Naive thymus-derived CD4-positive, alpha-beta T cell (primary cell): ENCODE results near the gene SEMA6A. TPM values are rescaled to one million over a fixed set of nuclear protein-coding genes. Genes with fewer than 3 reads are reported as not detected.

Experiments
- ATAC-seq: fragments of 150-1000 bp; cut with Tn5 transposase; 2 replicates; pipeline ENCODE4 v1.10.0; 2021; ENCODE audit warnings: mild to moderate bottlenecking, moderate library complexity
- CTCF ChIA-PET: fragments of 350-600 bp; sonication (Branson Sonifier 250); formaldehyde crosslinking; loops from one replicate; lab custom pipeline; 2021; ENCODE audit warnings: antibody characterized with exemption; lab: Charles Lee
- POLR2A ChIA-PET: fragments of 350-600 bp; sonication (Branson Sonifier 250); formaldehyde crosslinking; loops from one replicate; lab custom pipeline; 2021; ENCODE audit warnings: antibody characterized with exemption, inconsistent platforms; lab: Charles Lee
- DNase-seq, 9 donors: peaks; one replicate each; pipeline versions ENCODE4 v3.0.0 to v3.0.0-alpha.2; 2020 to 2022; ENCODE audit warnings: mixed read lengths in 1 of 9
- H3K27ac ChIP-seq: one replicate; pipeline ENCODE4 v1.7.0; 2013; ENCODE audit warnings: mild to moderate bottlenecking, low read depth, low read length, moderate library complexity
- H3K27me3 ChIP-seq, 2 donors: one replicate each; pipeline ENCODE4 v1.7.0; 2013; ENCODE audit warnings: low read length in 2 of 2, mild to moderate bottlenecking in 2 of 2, moderate library complexity in 2 of 2; ENCODE audit not compliant: control insufficient read depth in 2 of 2, insufficient read depth in 2 of 2
- H3K36me3 ChIP-seq, 3 experiments: 1 replicate in 2 of 3; 2 replicates in 1 of 3; pipeline ENCODE4 v1.7.0; 2013; ENCODE audit warnings: low read length in 3 of 3, mild to moderate bottlenecking in 3 of 3, moderate library complexity in 1 of 3; ENCODE audit not compliant: insufficient read depth in 3 of 3, control insufficient read depth in 2 of 3
- H3K4me1 ChIP-seq, 2 donors: one replicate each; pipeline ENCODE4 v1.7.0; 2013; ENCODE audit warnings: low read length in 2 of 2, mild to moderate bottlenecking in 2 of 2, moderate library complexity in 1 of 2; ENCODE audit not compliant: control insufficient read depth in 2 of 2, insufficient read depth in 2 of 2
- H3K4me3 ChIP-seq: 2 replicates; pipeline ENCODE4 v1.7.0; 2013; ENCODE audit warnings: mild to moderate bottlenecking, low read length
- H3K9me3 ChIP-seq, 3 experiments: 1 replicate in 2 of 3; 2 replicates in 1 of 3; pipeline ENCODE4 v1.7.0; 2013; ENCODE audit warnings: low read length in 3 of 3; ENCODE audit not compliant: control insufficient read depth in 2 of 3
- H3K27ac Mint-ChIP-seq, 9 donors: one replicate each; pipeline ENCODE4 v1.8.0; 2020 to 2022; ENCODE audit warnings: mixed read lengths in 9 of 9, mild to moderate bottlenecking in 8 of 9, moderate library complexity in 5 of 9, inconsistent platforms in 2 of 9
- H3K27me3 Mint-ChIP-seq, 5 donors: one replicate each; pipeline ENCODE4 v1.8.0; 2021 to 2022; ENCODE audit warnings: mixed read lengths in 5 of 5, mild to moderate bottlenecking in 1 of 5
- H3K36me3 Mint-ChIP-seq, 5 donors: one replicate each; pipeline ENCODE4 v1.8.0; 2020 to 2022; ENCODE audit warnings: mixed read lengths in 5 of 5, mild to moderate bottlenecking in 3 of 5, inconsistent platforms in 1 of 5
- H3K4me1 Mint-ChIP-seq, 7 donors: one replicate each; pipeline ENCODE4 v1.8.0; 2020 to 2022; ENCODE audit warnings: mixed read lengths in 7 of 7, mild to moderate bottlenecking in 3 of 7, inconsistent platforms in 1 of 7
- H3K4me3 Mint-ChIP-seq, 10 donors: one replicate each; pipeline ENCODE4 v1.8.0; 2020 to 2022; ENCODE audit warnings: mild to moderate bottlenecking in 10 of 10, mixed read lengths in 10 of 10, moderate library complexity in 6 of 10, inconsistent platforms in 2 of 10
- H3K9me3 Mint-ChIP-seq, 11 donors: one replicate each; pipeline ENCODE4 v1.8.0; 2020 to 2022; ENCODE audit warnings: mixed read lengths in 11 of 11, mild to moderate bottlenecking in 4 of 11, inconsistent platforms in 1 of 11, moderate library complexity in 1 of 11
- intact Hi-C, 2 donors: fragments of 100-400 bp; cut with micrococcal nuclease; formaldehyde crosslinking; loops; one replicate each; pipeline ENCODE4 v1.15.1; 2023
- polyA plus RNA-seq, 2 donors: library from polyadenylated mRNA; unstranded; fragments of 300-500 nt; fragmentation: Illumina TruSeq; gene quantifications; one replicate each; pipeline ENCODE4 v1.2.3, GENCODE V29; 2021
- total RNA-seq, 6 experiments: library from RNA in 5 of 6; stranded (reverse) in 5 of 6; gene quantifications; 1 replicate in 5 of 6; 2 replicates in 1 of 6; pipeline ENCODE4 v1.2.3 and lab custom pipeline; 2021 to 2026

SEMA6A gene
- total and polyA plus RNA-seq, 7 experiments from 2014 or later = 0.87 to 1.5 TPM; not detected in 5

- no peaks in the 10 kb centered on the region for H3K4me1 ChIP-seq
These were observed 52.1 kb downstream of the SEMA6A start for GRCh38 chr5:116522356-116523136.

DNA sequence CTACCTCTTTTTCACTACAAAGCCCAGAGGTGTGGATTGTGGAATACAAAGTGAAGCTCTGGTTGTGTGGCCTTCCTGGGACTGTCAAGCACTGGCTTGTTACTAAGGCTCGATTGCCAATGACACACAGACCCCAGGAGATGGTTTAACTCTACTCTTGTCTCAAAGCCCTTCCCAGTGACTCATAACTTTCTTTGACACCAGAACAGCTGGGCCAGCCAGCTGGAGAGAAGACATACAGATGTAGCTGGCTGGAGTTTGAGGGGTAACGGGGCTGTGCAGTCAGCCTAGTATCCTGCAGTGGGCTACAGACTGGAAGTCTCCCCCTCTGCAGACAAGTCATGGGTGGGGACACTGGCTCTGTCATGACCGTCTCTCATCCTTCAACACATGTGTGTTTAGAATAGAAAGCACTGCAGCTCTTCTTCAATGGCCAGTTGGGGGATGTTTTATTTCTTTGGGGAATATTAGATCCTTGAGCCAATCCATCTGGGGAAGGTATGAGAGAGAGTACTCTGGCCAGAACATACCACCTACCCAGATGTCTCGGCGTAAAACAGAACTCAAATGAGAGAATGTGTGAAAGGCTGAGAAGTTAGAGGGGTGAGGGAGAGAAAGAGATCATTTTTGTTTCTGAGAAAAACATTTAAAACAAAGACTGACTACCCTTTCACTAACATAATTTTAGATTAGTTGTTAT lies 53.3 kb downstream of the SEMA6A start:
- H3K36me3 ChIP-seq = no peaks in the 10 kb centered on the region
- no peak overlapping the region for H3K4me3 ChIP-seq
- Mint-ChIP-seq H3K36me3 (peaks cover 0 to 31% (median 8%) of the 10 kb centered on the region in 5 donors), H3K4me3 (no peak overlapping the region), H3K27me3 (no peaks in the 10 kb centered on the region), H3K27ac (no peak overlapping the region), H3K9me3 (no peaks in the 10 kb centered on the region), H3K4me1 (no peaks in the 10 kb centered on the region)
- DNase-seq = no peak
- intact Hi-C loops = no loop called here
- no peak overlapping the region for H3K27ac ChIP-seq
- no peaks in the 10 kb centered on the region for H3K9me3 ChIP-seq
- ATAC-seq = no peak
- CTCF ChIA-PET = no interaction called here
- no peaks in the 10 kb centered on the region for H3K4me1 ChIP-seq
- H3K27me3 ChIP-seq = no peaks in the 10 kb centered on the region
- POLR2A ChIA-PET = no interaction called here

More at GRCh38 chr5:116522356-116523136, 52.1 kb downstream of the SEMA6A start:
- Mint-ChIP-seq H3K4me3 (no peak overlapping the region), H3K27ac (no peak overlapping the region), H3K36me3 (peaks cover 0 to 27% (median 8%) of the 10 kb centered on the region in 5 donors), H3K4me1 (no peaks in the 10 kb centered on the region), H3K9me3 (no peaks in the 10 kb centered on the region), H3K27me3 (no peaks in the 10 kb centered on the region)
- no peak for ATAC-seq
- Histone ChIP-seq H3K36me3 (no peaks in the 10 kb centered on the region), H3K27ac (no peak overlapping the region), H3K9me3 (no peaks in the 10 kb centered on the region), H3K27me3 (no peaks in the 10 kb centered on the region), H3K4me3 (no peak overlapping the region)
- ChIA-PET POLR2A (interaction anchor here (0.6 kb wide), 1 partner anchor 110 kb away, joined by 3 read pairs; no protein-coding TSS in a partner anchor), CTCF (no interaction called here)
- DNase-seq = no peak
- intact Hi-C loops = no loop called here

DNA sequence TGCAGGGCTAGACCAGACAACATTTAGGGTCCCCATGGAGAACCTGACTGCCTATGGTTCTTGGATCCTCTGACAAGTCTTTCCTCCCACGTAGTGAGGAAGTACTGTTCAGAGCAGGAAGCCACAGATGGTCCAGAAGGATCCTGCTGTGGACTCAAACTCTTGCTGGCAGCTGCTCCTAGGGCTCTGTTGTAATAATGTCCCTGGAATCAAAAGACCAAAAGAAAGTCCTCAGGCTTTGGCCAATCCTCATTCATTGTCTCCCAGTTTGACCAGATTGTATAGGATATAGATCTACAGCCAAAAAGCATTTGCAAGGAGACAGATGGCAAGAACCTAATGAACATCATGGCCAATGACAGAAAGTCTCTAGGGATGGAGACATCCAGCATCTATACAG lies 53.9 kb downstream of the SEMA6A start:
- Mint-ChIP-seq H3K4me1 (no peaks in the 10 kb centered on the region), H3K4me3 (no peak overlapping the region), H3K36me3 (peaks cover 0 to 27% (median 8%) of the 10 kb centered on the region in 5 donors), H3K27me3 (no peaks in the 10 kb centered on the region), H3K9me3 (no peaks in the 10 kb centered on the region), H3K27ac (no peak overlapping the region)
- H3K4me1 ChIP-seq = no peaks in the 10 kb centered on the region
- CTCF ChIA-PET = no interaction called here
- H3K36me3 ChIP-seq = no peaks in the 10 kb centered on the region
- H3K4me3 ChIP-seq = no peak overlapping the region
- no peak overlapping the region for H3K27ac ChIP-seq
- ATAC-seq = no peak
- POLR2A ChIA-PET = no interaction called here
- DNase-seq = no peak
- no peaks in the 10 kb centered on the region for H3K9me3 ChIP-seq
- intact Hi-C loops = no loop called here
- H3K27me3 ChIP-seq = no peaks in the 10 kb centered on the region

- peaks cover 0 to 34% (median 13%) of the 10 kb centered on the region in 5 donors for H3K36me3 Mint-ChIP-seq
- no peak overlapping the region for H3K27ac Mint-ChIP-seq
- Histone ChIP-seq H3K9me3 (no peaks in the 10 kb centered on the region), H3K4me3 (no peak overlapping the region), H3K4me1 (no peaks in the 10 kb centered on the region), H3K27ac (no peak overlapping the region), H3K27me3 (no peaks in the 10 kb centered on the region), H3K36me3 (no peaks in the 10 kb centered on the region)
- peaks cover 0 to 5% (median 0%) of the 10 kb centered on the region in 11 donors for H3K9me3 Mint-ChIP-seq
- DNase-seq = no peak
- ChIA-PET CTCF (no interaction called here), POLR2A (no interaction called here)
- intact Hi-C loops = no loop called here
- H3K4me1 Mint-ChIP-seq = no peaks in the 10 kb centered on the region
- ATAC-seq = no peak
- H3K27me3 Mint-ChIP-seq = no peaks in the 10 kb centered on the region
- no peak overlapping the region for H3K4me3 Mint-ChIP-seq
These were observed 56.2 kb downstream of the SEMA6A start for GRCh38 chr5:116518423-116518822.

- no peaks in the 10 kb centered on the region for H3K27me3 ChIP-seq
- H3K36me3 ChIP-seq = no peaks in the 10 kb centered on the region
- Mint-ChIP-seq H3K4me1 (no peaks in the 10 kb centered on the region), H3K9me3 (peaks cover 0 to 5% (median 0%) of the 10 kb centered on the region in 11 donors), H3K27me3 (no peaks in the 10 kb centered on the region), H3K4me3 (no peak overlapping the region), H3K27ac (no peak overlapping the region), H3K36me3 (peaks cover 0 to 31% (median 13%) of the 10 kb centered on the region in 5 donors)
- no peaks in the 10 kb centered on the region for H3K4me1 ChIP-seq
- ATAC-seq = no peak
- DNase-seq = no peak
- no peak overlapping the region for H3K27ac ChIP-seq
- intact Hi-C loops = no loop called here
- H3K9me3 ChIP-seq = no peaks in the 10 kb centered on the region
- no peak overlapping the region for H3K4me3 ChIP-seq
- CTCF ChIA-PET = no interaction called here
- POLR2A ChIA-PET = no interaction called here
These were observed 57.1 kb downstream of the SEMA6A start for GRCh38 chr5:116517488-116517887.

GRCh38 chr5:116516021-116516420 lies 58.6 kb downstream of the SEMA6A start:
- H3K36me3 ChIP-seq = no peaks in the 10 kb centered on the region
- CTCF ChIA-PET = interaction anchor here (1.1 kb wide), 1 partner anchor 10 kb away, joined by 3 read pairs; no protein-coding TSS in a partner anchor
- no peaks in the 10 kb centered on the region for H3K9me3 ChIP-seq
- no peaks in the 10 kb centered on the region for H3K4me1 ChIP-seq
- Mint-ChIP-seq H3K27me3 (no peaks in the 10 kb centered on the region), H3K9me3 (peaks cover 0 to 7% (median 0%) of the 10 kb centered on the region in 11 donors), H3K36me3 (peaks cover 0 to 28% (median 19%) of the 10 kb centered on the region in 5 donors), H3K27ac (no peak overlapping the region), H3K4me1 (no peaks in the 10 kb centered on the region), H3K4me3 (no peak overlapping the region)
- no peak overlapping the region for H3K4me3 ChIP-seq
- intact Hi-C loops = no loop called here
- no peak overlapping the region for H3K27ac ChIP-seq
- DNase-seq (no peak), ATAC-seq (no peak)
- POLR2A ChIA-PET = no interaction called here
- no peaks in the 10 kb centered on the region for H3K27me3 ChIP-seq
